Tibial nerve (tissue), 4 donors: ENCODE results near the gene WFDC2. TPM values are rescaled to one million over a fixed set of nuclear protein-coding genes. Genes with fewer than 3 reads are reported as not detected.

ENCODE experiments used
- DNase-seq, 2 donors: peaks; one replicate each; pipeline ENCODE4 v3.0.0-alpha.2; 2019; ENCODE audit warnings: low spot score in 2 of 2
- H3K27ac ChIP-seq, 4 donors: fragments of 200-600 bp; sonication (generic) in 3 of 4; one replicate each; pipeline ENCODE4 v1.5.1; 2017 to 2019; ENCODE audit warnings: mild to moderate bottlenecking in 1 of 4
- H3K27me3 ChIP-seq, 2 donors: fragments of 200-600 bp; sonication (generic) in 1 of 2; one replicate each; pipeline versions ENCODE4 v1.5.1 to v1.6.0; 2017 to 2019
- H3K36me3 ChIP-seq, 3 donors: fragments of 200-600 bp; sonication (generic); one replicate each; pipeline ENCODE4 v1.5.1; 2018 to 2019
- H3K4me1 ChIP-seq, 4 donors: fragments of 200-600 bp; sonication (generic) in 3 of 4; one replicate each; pipeline ENCODE4 v1.5.1; 2017 to 2019
- H3K4me3 ChIP-seq, 4 donors: fragments of 200-600 bp; sonication (generic) in 3 of 4; one replicate each; pipeline ENCODE4 v1.5.1; 2017 to 2019; ENCODE audit warnings: mild to moderate bottlenecking in 1 of 4, moderate library complexity in 1 of 4
- H3K9me3 ChIP-seq, 4 donors: fragments of 200-600 bp; sonication (generic) in 3 of 4; one replicate each; pipeline ENCODE4 v1.5.1; 2017 to 2019
- EP300 ChIP-seq, 2 donors: sonication (generic); formaldehyde crosslinking; IDR thresholded peaks; one replicate each; pipeline ENCODE4 v1.6.1; 2017; ENCODE audit warnings: antibody characterized with exemption in 2 of 2, mild to moderate bottlenecking in 1 of 2
- POLR2A ChIP-seq, 2 donors: fragments of 450-650 bp; IDR thresholded peaks; one replicate each; pipeline ENCODE4 v1.6.1; 2017; ENCODE audit warnings: antibody characterized with exemption in 2 of 2, mild to moderate bottlenecking in 2 of 2, moderate library complexity in 2 of 2
- WGBS, 2 donors: methylation state at CpG; one replicate each; pipeline ENCODE4 v1.1.5; 2018; 5-methylcytosine and 5-hydroxymethylcytosine counted together
- total RNA-seq, 4 donors: library from RNA; depleted of rRNA; stranded (reverse); fragments of >200 nt; gene quantifications; one replicate each; pipeline ENCODE4 v1.1.0, GENCODE V29; 2016
- TF ChIP-seq, protein P1 (sequence below), 5 experiments: fragments of 200-600 bp in 3 of 5; fragments of 450-650 bp in 2 of 5; sonication (generic) in 3 of 5; IDR thresholded peaks; one replicate each; pipeline ENCODE4 v1.5.1; 2016 to 2019; ENCODE audit warnings: antibody characterized with exemption in 5 of 5, mild to moderate bottlenecking in 3 of 5, moderate library complexity in 2 of 5

The WFDC2 gene
- 1 to 10 TPM in 1 of 4 donors, under 1 TPM in 1, not detected in 2; 0.84 to 3.5 TPM for total RNA-seq

DNA sequence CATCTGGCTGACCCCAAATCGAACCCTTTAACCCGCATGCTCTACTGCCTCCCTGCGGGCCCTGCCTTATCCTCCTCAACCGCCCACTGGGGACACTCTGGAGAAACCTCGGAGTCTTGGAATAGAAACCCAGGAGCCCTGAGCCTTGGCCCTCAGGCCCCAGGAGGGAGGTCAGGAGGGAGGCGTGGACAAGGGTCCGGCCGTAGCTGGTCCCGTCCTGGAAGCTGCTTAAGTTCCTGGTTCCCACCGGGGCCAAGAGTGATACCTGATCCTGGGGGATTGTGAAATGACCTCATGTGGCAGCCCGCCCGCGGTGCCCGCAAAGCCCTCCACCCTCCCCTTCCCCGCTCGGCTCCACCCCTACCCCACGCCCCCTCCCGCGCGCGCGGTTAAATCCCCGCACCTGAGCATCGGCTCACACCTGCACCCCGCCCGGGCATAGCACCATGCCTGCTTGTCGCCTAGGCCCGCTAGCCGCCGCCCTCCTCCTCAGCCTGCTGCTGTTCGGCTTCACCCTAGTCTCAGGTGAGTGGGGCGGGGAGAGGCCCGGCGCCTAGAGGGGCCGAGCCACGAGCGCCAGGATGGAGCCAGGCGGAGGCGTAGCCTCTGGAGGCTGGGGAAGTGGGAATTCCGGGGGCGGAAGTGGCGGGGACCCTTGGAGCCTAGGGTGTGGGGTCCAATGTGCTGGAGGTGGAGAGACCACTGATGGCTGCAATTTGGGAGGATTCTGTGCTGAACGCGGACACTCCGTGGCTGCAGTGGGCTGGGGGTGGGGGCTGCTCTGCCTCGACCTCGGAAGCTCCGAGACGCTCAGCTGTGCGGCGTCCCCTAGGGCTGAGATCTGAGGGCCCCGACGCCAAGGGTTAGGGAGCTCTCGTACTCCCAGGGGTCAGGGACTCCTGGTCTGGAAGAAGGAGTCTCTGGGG, at the start of gene WFDC2:
Gene WFDC2, plus strand, starts transcription at position 418 of the 926 bp plus-strand sequence. Its CDS starts 29 bp downstream, at position 447.
- WGBS, 2 donors = 12 to 15% methylated on average over 22 to 37 of the region's 54 CpGs
- Histone ChIP-seq H3K27ac (peak within 1 kb of the TSS; percentile 53 to 90 (median 75)), H3K27me3 (peaks cover 0 to 38% of the 10 kb centered on the region in 2 donors), H3K36me3 (no peaks in the 10 kb centered on the region), H3K4me1 (peaks cover 0 to 32% (median 14%) of the 10 kb centered on the region in 4 donors), H3K9me3 (no peaks in the 10 kb centered on the region), H3K4me3 (peak within 1 kb of the TSS; percentile 34 to 59 (median 48))
- no peak for DNase-seq
- no peak for TF ChIP-seq EP300 (IDR thresholded peaks at IDR 0.05)
- TF ChIP-seq POLR2A (IDR thresholded peaks at IDR 0.05) = no peak
- TF ChIP-seq, protein P1, sequence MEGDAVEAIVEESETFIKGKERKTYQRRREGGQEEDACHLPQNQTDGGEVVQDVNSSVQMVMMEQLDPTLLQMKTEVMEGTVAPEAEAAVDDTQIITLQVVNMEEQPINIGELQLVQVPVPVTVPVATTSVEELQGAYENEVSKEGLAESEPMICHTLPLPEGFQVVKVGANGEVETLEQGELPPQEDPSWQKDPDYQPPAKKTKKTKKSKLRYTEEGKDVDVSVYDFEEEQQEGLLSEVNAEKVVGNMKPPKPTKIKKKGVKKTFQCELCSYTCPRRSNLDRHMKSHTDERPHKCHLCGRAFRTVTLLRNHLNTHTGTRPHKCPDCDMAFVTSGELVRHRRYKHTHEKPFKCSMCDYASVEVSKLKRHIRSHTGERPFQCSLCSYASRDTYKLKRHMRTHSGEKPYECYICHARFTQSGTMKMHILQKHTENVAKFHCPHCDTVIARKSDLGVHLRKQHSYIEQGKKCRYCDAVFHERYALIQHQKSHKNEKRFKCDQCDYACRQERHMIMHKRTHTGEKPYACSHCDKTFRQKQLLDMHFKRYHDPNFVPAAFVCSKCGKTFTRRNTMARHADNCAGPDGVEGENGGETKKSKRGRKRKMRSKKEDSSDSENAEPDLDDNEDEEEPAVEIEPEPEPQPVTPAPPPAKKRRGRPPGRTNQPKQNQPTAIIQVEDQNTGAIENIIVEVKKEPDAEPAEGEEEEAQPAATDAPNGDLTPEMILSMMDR (IDR thresholded peaks at IDR 0.05) = no peak

- DNase-seq = no peak
- Histone ChIP-seq H3K27me3 (no peaks in the 10 kb centered on the region), H3K36me3 (peaks cover 0 to 70% (median 30%) of the 10 kb centered on the region in 3 donors), H3K4me1 (peaks cover 0 to 40% (median 11%) of the 10 kb centered on the region in 4 donors), H3K27ac (peak overlapping the region in 2 of 4 donors; percentile 52 to 63), H3K4me3 (no peak overlapping the region), H3K9me3 (no peaks in the 10 kb centered on the region)
- TF ChIP-seq POLR2A (IDR thresholded peaks at IDR 0.05) (no peak), EP300 (IDR thresholded peaks at IDR 0.05) (no peak)
- TF ChIP-seq, protein P1 (IDR thresholded peaks at IDR 0.05) = no peak
- WGBS, 2 donors = 94% methylated on average over 8 of the region's 8 CpGs
Observed at GRCh38 chr20:45420125-45420524, 49.4 kb upstream of the WFDC2 start.

DNA sequence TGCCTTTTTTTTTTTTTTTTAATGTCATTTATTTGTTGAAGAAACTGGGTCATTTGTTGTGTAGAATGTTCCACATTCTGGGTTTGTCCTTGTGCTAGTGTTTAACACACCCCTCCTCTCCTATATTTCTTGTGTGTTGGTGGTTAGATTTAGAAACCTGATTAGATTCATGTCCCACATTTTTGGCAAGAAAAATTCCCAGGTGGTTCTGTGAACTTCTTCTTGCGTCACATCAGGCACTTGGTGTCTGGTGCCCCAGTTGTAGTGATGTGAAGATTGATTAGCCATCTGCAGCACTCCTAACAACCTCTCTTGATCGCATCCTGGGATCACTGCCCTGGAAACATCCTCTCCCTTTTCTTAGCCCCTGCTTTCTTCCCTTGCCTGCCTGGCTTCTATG, 45.9 kb upstream of the WFDC2 start:
- H3K27ac ChIP-seq = no peak overlapping the region
- peaks cover 0 to 20% (median 0%) of the 10 kb centered on the region in 4 donors for H3K4me1 ChIP-seq
- no peaks in the 10 kb centered on the region for H3K9me3 ChIP-seq
- no peaks in the 10 kb centered on the region for H3K27me3 ChIP-seq
- TF ChIP-seq EP300 (IDR thresholded peaks at IDR 0.05) = no peak
- TF ChIP-seq, protein P1 (IDR thresholded peaks at IDR 0.05) = no peak
- no peak for TF ChIP-seq POLR2A (IDR thresholded peaks at IDR 0.05)
- H3K4me3 ChIP-seq = no peak overlapping the region
- H3K36me3 ChIP-seq = peaks cover 0 to 84% (median 30%) of the 10 kb centered on the region in 3 donors
- WGBS, 2 donors = 96 to 98% methylated on average over 2 of the region's 2 CpGs
- DNase-seq = no peak

DNA sequence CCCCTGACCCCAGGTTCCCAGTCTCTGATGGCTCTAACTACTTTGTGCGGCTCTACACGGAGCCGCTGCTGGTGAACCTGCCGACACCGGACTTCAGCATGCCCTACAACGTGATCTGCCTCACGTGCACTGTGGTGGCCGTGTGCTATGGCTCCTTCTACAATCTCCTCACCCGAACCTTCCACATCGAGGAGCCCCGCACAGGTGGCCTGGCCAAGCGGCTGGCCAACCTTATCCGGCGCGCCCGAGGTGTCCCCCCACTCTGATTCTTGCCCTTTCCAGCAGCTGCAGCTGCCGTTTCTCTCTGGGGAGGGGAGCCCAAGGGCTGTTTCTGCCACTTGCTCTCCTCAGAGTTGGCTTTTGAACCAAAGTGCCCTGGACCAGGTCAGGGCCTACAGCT, 44.0 kb upstream of the WFDC2 start:
- Histone ChIP-seq H3K4me1 (peaks cover 0 to 17% (median 0%) of the 10 kb centered on the region in 4 donors), H3K36me3 (peaks cover 0 to 65% (median 23%) of the 10 kb centered on the region in 3 donors), H3K4me3 (no peak overlapping the region), H3K27me3 (no peaks in the 10 kb centered on the region), H3K27ac (no peak overlapping the region), H3K9me3 (no peaks in the 10 kb centered on the region)
- WGBS, 2 donors = 93 to 96% methylated on average over 17 of the region's 17 CpGs
- TF ChIP-seq, protein P1 (IDR thresholded peaks at IDR 0.05) = no peak
- no peak for DNase-seq
